ENCODE results near the gene RNF13.

- TF ChIP-seq CTCF (IDR thresholded peaks at IDR 0.05) (no peak), POLR2A (IDR thresholded peaks at IDR 0.05) (no peak)
Measured at GRCh38 chr3:149895769-149896168, 82.8 kb downstream of the RNF13 start.
